ENCODE data around the gene MUCL3.

The MUCL3 gene

DNA sequence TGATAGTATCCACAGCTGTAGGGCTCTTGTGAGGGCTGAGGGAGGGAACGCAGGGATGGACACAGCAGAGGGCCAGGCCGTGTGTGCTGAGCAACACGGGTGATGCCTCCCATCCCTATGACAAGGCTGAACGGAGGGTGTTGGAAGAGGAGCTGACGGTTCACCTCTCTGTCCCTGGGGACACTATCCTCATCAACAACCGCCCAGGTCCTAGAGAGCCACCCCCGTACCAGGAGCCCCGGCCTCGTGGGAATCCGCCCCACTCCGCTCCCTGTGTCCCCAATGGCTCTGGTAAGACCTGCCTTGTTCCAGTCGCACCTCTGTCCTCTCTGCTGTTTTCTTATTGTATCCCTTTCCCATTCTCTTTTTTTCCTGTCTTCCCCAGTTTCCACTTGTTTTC, 46.4 kb upstream of the MUCL3 start:
- no peak overlapping the region for H3K4me3 ChIP-seq (ENCODE audit: low read length)
- TF ChIP-seq, protein P1, sequence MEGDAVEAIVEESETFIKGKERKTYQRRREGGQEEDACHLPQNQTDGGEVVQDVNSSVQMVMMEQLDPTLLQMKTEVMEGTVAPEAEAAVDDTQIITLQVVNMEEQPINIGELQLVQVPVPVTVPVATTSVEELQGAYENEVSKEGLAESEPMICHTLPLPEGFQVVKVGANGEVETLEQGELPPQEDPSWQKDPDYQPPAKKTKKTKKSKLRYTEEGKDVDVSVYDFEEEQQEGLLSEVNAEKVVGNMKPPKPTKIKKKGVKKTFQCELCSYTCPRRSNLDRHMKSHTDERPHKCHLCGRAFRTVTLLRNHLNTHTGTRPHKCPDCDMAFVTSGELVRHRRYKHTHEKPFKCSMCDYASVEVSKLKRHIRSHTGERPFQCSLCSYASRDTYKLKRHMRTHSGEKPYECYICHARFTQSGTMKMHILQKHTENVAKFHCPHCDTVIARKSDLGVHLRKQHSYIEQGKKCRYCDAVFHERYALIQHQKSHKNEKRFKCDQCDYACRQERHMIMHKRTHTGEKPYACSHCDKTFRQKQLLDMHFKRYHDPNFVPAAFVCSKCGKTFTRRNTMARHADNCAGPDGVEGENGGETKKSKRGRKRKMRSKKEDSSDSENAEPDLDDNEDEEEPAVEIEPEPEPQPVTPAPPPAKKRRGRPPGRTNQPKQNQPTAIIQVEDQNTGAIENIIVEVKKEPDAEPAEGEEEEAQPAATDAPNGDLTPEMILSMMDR (IDR thresholded peaks at IDR 0.05; ENCODE audit: insufficient read depth, low read depth, low read length, missing control alignments): no peak
- DNase-seq (ENCODE audit: low read depth): no peak

DNA sequence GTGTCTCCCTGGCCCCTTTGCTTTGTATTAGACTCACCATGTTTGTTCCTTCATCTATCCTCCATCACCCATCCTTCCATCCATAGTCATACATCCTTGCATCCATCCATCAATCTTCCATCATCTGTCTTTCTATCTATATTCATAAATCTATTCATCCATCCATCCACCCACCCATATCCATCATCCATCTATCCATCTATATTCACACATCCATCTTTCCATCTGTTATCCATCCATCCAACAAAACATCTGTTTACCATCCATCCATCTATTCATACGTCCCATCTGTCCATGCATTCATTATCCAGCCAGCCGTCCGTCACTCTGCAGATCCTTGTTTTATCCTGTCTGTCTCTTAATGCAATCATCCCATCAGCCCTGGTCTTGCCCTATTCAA, 45.8 kb upstream of the MUCL3 start:
- DNase-seq (ENCODE audit: low read depth): no peak
- TF ChIP-seq, protein P1 (IDR thresholded peaks at IDR 0.05; ENCODE audit: insufficient read depth, low read depth, low read length, missing control alignments): no peak
- H3K4me3 ChIP-seq (ENCODE audit: low read length): no peak overlapping the region

DNA sequence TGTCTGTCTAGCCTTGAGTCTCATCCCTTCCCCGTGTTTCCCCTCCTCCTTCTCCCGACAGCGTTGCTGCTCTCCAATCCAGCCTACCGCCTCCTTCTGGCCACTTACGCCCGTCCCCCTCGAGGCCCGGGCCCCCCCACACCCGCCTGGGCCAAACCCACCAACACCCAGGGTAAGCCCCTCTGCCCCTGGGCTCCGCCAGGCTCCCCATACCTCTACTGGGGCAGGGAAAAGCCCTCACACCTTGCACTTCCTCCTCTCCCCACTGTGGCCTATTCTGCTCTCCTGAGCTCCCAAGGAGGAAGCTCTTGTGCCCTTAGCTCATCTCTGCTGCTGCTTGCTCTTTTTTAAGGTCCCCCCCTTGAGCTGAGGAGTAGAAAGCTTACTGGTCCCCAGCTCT, 45.4 kb upstream of the MUCL3 start:
- H3K4me3 ChIP-seq (ENCODE audit: low read length): no peak overlapping the region
- TF ChIP-seq, protein P1 (IDR thresholded peaks at IDR 0.05; ENCODE audit: insufficient read depth, low read depth, low read length, missing control alignments): no peak
- DNase-seq (ENCODE audit: low read depth): no peak

DNA sequence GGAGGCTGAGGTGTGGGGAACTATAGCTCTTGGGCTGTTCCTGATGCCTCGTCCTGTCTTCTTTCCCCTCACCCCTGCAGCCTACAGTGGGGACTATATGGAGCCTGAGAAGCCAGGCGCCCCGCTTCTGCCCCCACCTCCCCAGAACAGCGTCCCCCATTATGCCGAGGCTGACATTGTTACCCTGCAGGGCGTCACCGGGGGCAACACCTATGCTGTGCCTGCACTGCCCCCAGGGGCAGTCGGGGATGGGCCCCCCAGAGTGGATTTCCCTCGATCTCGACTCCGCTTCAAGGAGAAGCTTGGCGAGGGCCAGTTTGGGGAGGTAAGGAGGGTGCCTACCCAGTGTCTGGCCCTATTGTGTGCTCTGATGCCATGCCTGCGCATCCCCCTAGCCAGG, 44.2 kb upstream of the MUCL3 start:
- H3K4me3 ChIP-seq (ENCODE audit: low read length): no peak overlapping the region
- TF ChIP-seq, protein P1 (IDR thresholded peaks at IDR 0.05; ENCODE audit: insufficient read depth, low read depth, low read length, missing control alignments): no peak
- DNase-seq (ENCODE audit: low read depth): no peak

DNA sequence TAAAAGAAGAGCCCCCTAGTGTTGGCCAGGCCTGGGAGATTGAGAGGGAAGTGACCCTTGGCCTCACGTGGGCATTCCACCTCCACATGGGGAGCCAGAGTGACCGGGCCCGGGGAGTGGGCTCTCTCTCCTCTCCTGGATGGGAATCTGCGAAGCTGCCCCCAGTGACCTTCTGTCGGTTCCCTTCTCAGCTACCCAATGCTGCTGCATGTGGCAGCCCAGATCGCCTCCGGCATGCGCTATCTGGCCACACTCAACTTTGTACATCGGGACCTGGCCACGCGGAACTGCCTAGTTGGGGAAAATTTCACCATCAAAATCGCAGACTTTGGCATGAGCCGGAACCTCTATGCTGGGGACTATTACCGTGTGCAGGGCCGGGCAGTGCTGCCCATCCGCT, 42.9 kb upstream of the MUCL3 start:
- H3K4me3 ChIP-seq (ENCODE audit: low read length): no peak overlapping the region
- TF ChIP-seq, protein P1 (IDR thresholded peaks at IDR 0.05; ENCODE audit: insufficient read depth, low read depth, low read length, missing control alignments): no peak
- no peak for DNase-seq (ENCODE audit: low read depth)

DNA sequence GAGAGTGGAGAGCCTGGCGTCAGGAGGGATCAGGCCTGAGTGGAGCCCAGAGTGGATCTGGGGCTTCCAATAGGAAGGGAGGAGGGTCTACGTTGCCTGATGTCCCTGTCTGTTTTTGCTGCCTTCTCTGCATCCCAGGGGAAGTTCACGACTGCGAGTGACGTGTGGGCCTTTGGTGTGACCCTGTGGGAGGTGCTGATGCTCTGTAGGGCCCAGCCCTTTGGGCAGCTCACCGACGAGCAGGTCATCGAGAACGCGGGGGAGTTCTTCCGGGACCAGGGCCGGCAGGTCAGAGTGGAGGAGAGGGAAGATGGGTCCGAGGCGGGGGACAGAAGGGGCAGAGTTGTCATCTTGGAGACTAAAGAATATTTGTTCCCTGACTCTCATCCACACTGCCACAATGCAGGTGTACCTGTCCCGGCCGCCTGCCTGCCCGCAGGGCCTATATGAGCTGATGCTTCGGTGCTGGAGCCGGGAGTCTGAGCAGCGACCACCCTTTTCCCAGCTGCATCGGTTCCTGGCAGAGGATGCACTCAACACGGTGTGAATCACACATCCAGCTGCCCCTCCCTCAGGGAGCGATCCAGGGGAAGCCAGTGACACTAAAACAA, 41.9 kb upstream of the MUCL3 start:
- TF ChIP-seq, protein P1 (IDR thresholded peaks at IDR 0.05; ENCODE audit: insufficient read depth, low read depth, low read length, missing control alignments): no peak
- no peak for DNase-seq (ENCODE audit: low read depth)
- H3K4me3 ChIP-seq (ENCODE audit: low read length): no peak overlapping the region

DNA sequence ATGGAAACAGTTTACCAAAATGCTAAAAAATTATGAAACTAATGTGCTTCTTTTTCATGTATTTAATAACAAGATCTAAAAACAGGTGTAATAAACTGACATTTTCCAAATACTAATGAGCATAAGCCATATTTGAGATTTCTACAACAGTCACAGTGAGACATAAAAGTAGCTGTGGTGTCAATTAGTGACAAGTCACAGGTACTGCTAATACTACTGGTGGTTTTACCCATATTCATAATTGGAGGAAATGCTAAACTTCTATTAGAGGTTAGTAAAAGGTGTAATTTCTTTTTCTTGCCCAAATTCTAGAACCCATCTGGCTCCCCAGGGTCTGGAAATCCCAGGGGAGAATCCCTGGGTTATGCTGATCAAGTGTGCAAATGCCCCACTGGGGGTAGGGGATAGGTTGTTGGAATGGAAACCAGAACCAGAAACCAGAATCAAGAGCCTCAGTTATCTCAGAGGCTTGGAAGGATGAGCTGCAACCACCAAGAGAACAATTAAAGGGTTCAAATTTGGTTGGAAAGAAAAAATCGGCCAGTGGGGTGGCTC, 39.8 kb upstream of the MUCL3 start:
- no peak for DNase-seq (ENCODE audit: low read depth)
- TF ChIP-seq, protein P1 (IDR thresholded peaks at IDR 0.05; ENCODE audit: insufficient read depth, low read depth, low read length, missing control alignments): no peak
- no peak overlapping the region for H3K4me3 ChIP-seq (ENCODE audit: low read length)

Data from epithelial cell of esophagus (primary cell).